Activated T-cell treated with anti-CD3 and anti-CD28 coated beads for 1 hour (primary cell): ENCODE data around the gene AGK.
"Not testable (repeated sequence)": the region's sequence is repeated elsewhere in the genome, so short reads cannot be mapped to it uniquely, and the experiment has no call there.

Experiments
- DNase-seq: peaks from one replicate; pipeline ENCODE4 v3.0.0-alpha.2; 2020; ENCODE audit warnings: low read depth

The AGK gene

GRCh38 chr7:141679014-141679413, 127.8 kb downstream of the AGK start:
- no peak for DNase-seq

- DNase-seq: no peak
These were observed 134.2 kb downstream of the AGK start for GRCh38 chr7:141685285-141686023.

GRCh38 chr7:141686074-141686473, 134.9 kb downstream of the AGK start:
- DNase-seq: no peak

GRCh38 chr7:141686670-141687069, 135.5 kb downstream of the AGK start:
- no peak for DNase-seq

GRCh38 chr7:141688043-141688442, 136.8 kb downstream of the AGK start:
- no peak for DNase-seq

- not testable (repeated sequence) for DNase-seq
These were observed 138.0 kb downstream of the AGK start for GRCh38 chr7:141689072-141689825.

- DNase-seq: no peak
These were observed 140.3 kb downstream of the AGK start for GRCh38 chr7:141691540-141691939.

- no peak for DNase-seq
These were observed 140.8 kb downstream of the AGK start for GRCh38 chr7:141691961-141692360.

- no peak for DNase-seq
These were observed 141.9 kb downstream of the AGK start for GRCh38 chr7:141693082-141693481.

GRCh38 chr7:141695803-141696289, 144.6 kb downstream of the AGK start:
- DNase-seq: no peak

- DNase-seq: no peak
These were observed 145.1 kb downstream of the AGK start for GRCh38 chr7:141696348-141696747.

GRCh38 chr7:141697211-141697871, 146.1 kb downstream of the AGK start:
- no peak for DNase-seq

GRCh38 chr7:141698247-141699015, 147.2 kb downstream of the AGK start:
- DNase-seq: no peak

GRCh38 chr7:141699860-141700259, 148.7 kb downstream of the AGK start:
- DNase-seq: no peak

GRCh38 chr7:141700296-141700847, 149.2 kb downstream of the AGK start:
- no peak for DNase-seq

- peak; percentile 2 for DNase-seq
These were observed 149.7 kb downstream of the AGK start for GRCh38 chr7:141700848-141701371.

- peak; percentile 51 for DNase-seq
These were observed 150.4 kb downstream of the AGK start for GRCh38 chr7:141701489-141702046.

GRCh38 chr7:141702047-141702567, 150.9 kb downstream of the AGK start, which contains the start of gene DENND11:
TSS of gene DENND11 (minus strand) at chr7:141702166. CDS start at chr7:141702153, 13 bp downstream.
- peak; percentile 44 for DNase-seq

- DNase-seq: no peak
These were observed 151.7 kb downstream of the AGK start for GRCh38 chr7:141702892-141703291.

GRCh38 chr7:141704112-141704511, 152.9 kb downstream of the AGK start:
- DNase-seq: no peak

- DNase-seq: no peak
These were observed 153.5 kb downstream of the AGK start for GRCh38 chr7:141704741-141705140.
